H1 (cell line): ENCODE measurements around the gene PRDX2.
A peak's percentile ranks its signal among the peaks of the same experiment; 100 is the strongest.

ENCODE experiments used
- CHD2 ChIP-seq: IDR thresholded peaks from 2 replicates; pipeline ENCODE4 v1.6.1; 2012; ENCODE audit warnings: low read length, improper control_type of control experiment
- PHF8 ChIP-seq: fragments of 200-600 bp; sonication (generic); conservative IDR thresholded peaks from 2 replicates; pipeline ENCODE4 v1.7.1; 2012; ENCODE audit warnings: low read depth, mild to moderate bottlenecking, inconsistent platforms, low read length, moderate library complexity
- SP2 ChIP-seq: IDR thresholded peaks from 2 replicates; pipeline ENCODE4 v1.6.1; 2012; ENCODE audit warnings: mild to moderate bottlenecking, low read length, inconsistent platforms
- TF ChIP-seq, protein P1 (sequence below), 3 experiments: IDR thresholded peaks; 1 replicate in 2 of 3; 2 replicates in 1 of 3; pipeline versions ENCODE4 v1.5.1 to v1.6.1; 2011; ENCODE audit warnings: low read length in 3 of 3, mild to moderate bottlenecking in 3 of 3, inconsistent platforms in 2 of 3, low read depth in 1 of 3, moderate library complexity in 1 of 3; ENCODE audit not compliant: insufficient read depth in 1 of 3; ENCODE audit errors: control extremely low read depth in 1 of 3
- TF ChIP-seq, protein P2 (sequence below): IDR thresholded peaks from 2 replicates; pipeline ENCODE4 v1.6.1; 2012; ENCODE audit warnings: inconsistent platforms

DNA sequence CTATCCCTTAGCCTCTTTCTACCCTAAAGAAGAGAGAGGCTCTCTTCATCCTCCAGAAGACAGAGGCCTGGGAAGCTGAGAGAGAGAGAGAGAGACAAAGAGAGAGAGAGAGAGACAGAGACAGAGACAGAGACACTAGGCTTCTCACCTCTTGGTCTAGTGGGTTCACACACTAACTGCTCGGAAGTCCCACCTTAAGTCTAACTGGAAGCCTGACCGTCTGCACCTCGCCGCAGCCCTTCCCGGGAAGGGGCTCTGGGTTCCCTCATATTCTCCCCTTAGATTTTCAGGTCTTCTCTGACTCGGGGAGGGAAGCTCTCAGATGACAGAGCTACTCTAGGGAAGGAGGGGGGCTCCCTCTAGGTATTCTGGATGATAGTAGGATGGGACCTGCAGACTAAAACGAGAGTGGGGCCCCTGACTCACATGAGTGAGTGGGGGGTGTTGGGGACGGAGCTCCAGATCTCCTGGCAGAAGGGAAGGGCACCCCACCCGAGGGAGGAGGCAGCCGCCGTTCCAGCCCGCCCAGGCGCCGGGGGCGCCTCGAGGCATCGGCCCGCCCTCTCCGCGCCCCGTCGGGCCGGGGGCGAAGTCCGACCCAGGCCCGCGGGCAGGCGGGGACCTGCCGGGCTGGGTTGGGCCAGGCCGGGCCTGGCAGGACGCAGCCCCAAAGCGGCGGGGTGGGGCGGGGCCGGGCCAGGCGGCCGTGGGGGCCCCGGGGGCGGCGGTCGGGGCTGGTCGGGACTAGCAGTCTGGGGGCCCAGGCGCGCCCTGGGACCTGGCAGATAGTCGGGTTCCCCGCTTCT lies 12.3 kb downstream of the PRDX2 start:
- TF ChIP-seq, protein P1, sequence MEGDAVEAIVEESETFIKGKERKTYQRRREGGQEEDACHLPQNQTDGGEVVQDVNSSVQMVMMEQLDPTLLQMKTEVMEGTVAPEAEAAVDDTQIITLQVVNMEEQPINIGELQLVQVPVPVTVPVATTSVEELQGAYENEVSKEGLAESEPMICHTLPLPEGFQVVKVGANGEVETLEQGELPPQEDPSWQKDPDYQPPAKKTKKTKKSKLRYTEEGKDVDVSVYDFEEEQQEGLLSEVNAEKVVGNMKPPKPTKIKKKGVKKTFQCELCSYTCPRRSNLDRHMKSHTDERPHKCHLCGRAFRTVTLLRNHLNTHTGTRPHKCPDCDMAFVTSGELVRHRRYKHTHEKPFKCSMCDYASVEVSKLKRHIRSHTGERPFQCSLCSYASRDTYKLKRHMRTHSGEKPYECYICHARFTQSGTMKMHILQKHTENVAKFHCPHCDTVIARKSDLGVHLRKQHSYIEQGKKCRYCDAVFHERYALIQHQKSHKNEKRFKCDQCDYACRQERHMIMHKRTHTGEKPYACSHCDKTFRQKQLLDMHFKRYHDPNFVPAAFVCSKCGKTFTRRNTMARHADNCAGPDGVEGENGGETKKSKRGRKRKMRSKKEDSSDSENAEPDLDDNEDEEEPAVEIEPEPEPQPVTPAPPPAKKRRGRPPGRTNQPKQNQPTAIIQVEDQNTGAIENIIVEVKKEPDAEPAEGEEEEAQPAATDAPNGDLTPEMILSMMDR (IDR thresholded peaks at IDR 0.05; ENCODE audit: control extremely low read depth in 1 of 3, insufficient read depth in 1 of 3, low read depth in 1 of 3, low read length in 3 of 3), result no peak
- TF ChIP-seq CHD2, result no peak
- TF ChIP-seq SP2, result no peak
- TF ChIP-seq, protein P2, sequence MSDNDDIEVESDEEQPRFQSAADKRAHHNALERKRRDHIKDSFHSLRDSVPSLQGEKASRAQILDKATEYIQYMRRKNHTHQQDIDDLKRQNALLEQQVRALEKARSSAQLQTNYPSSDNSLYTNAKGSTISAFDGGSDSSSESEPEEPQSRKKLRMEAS, result no peak
- TF ChIP-seq PHF8, result 0 out of 2 replicates have a peak, but pooled peaks have one; percentile 4
